Gastrocnemius medialis (tissue), 4 donors: Measurements from ENCODE around the gene IQSEC2. TPM values are rescaled to one million over a fixed set of nuclear protein-coding genes. Genes with fewer than 3 reads are reported as not detected.

ENCODE experiments used
- ATAC-seq, 2 donors: fragments of 150-250 bp; one replicate each; pipeline ENCODE4 v1.9.1; 2016
- DNase-seq, 2 donors: peaks; one replicate each; pipeline ENCODE4 v3.0.0-alpha.2; 2019
- H3K27ac ChIP-seq, 4 donors: fragments of 200-600 bp; sonication (generic); 1 replicate in 1 of 4; 2 replicates in 3 of 4; pipeline ENCODE4 v1.5.1; 2016 to 2018; ENCODE audit warnings: mild to moderate bottlenecking in 2 of 4, moderate library complexity in 1 of 4
- H3K27me3 ChIP-seq, 3 donors: fragments of 200-600 bp; sonication (generic) in 2 of 3; 1 replicate in 1 of 3; 2 replicates in 2 of 3; pipeline versions ENCODE4 v1.5.1 to v1.6.0; 2016 to 2019; ENCODE audit warnings: mild to moderate bottlenecking in 1 of 3, moderate library complexity in 1 of 3
- H3K36me3 ChIP-seq, 2 donors: fragments of 200-600 bp; sonication (generic) in 1 of 2; one replicate each; pipeline ENCODE4 v1.5.1; 2017 to 2018
- H3K4me1 ChIP-seq, 2 donors: fragments of 200-600 bp; sonication (generic) in 1 of 2; one replicate each; pipeline ENCODE4 v1.5.1; 2016 to 2017; ENCODE audit warnings: mild to moderate bottlenecking in 2 of 2
- H3K4me3 ChIP-seq, 4 donors: fragments of 200-600 bp; sonication (generic) in 3 of 4; 1 replicate in 1 of 4; 2 replicates in 3 of 4; pipeline ENCODE4 v1.5.1; 2016 to 2019; ENCODE audit warnings: mild to moderate bottlenecking in 2 of 4
- H3K9me3 ChIP-seq, 3 donors: fragments of 200-600 bp; sonication (generic) in 2 of 3; 1 replicate in 1 of 3; 2 replicates in 2 of 3; pipeline ENCODE4 v1.5.1; 2016 to 2019
- POLR2A ChIP-seq, 2 donors: fragments of 450-650 bp; IDR thresholded peaks; one replicate each; pipeline ENCODE4 v1.6.1; 2017; ENCODE audit warnings: antibody characterized with exemption in 2 of 2, mild to moderate bottlenecking in 2 of 2, moderate library complexity in 2 of 2
- in situ Hi-C, 4 donors: fragments of 200-750 bp; cut with MboI; loops; one replicate each; pipeline versions ENCODE4 v1.15.0 to v1.8.0; 2017; ENCODE audit warnings: low sequenced_read_pairs in 4 of 4
- intact Hi-C: fragments of 100-400 bp; cut with DNase I; formaldehyde crosslinking; loops from one replicate; pipeline ENCODE4 v1.15.1; 2023; ENCODE audit warnings: low total_unique reads
- total RNA-seq, 4 donors: library from RNA; depleted of rRNA; stranded (reverse); fragments of >200 nt; gene quantifications; one replicate each; pipeline versions ENCODE4 v1.1.0 to v1.2.3, GENCODE V29; 2016
- TF ChIP-seq, protein P1 (sequence below), 5 experiments: fragments of 450-650 bp in 3 of 5; fragments of 200-600 bp in 2 of 5; sonication (generic) in 2 of 5; IDR thresholded peaks in 4 of 5; conservative IDR thresholded peaks in 1 of 5; 1 replicate in 4 of 5; 2 replicates in 1 of 5; pipeline ENCODE4 v1.5.1; 2016 to 2019; ENCODE audit warnings: antibody characterized with exemption in 5 of 5, mild to moderate bottlenecking in 3 of 5, moderate library complexity in 3 of 5

Gene IQSEC2
- total RNA-seq, 4 donors from 2014 or later = 59.2 to 127 (median 73.9) TPM

DNA sequence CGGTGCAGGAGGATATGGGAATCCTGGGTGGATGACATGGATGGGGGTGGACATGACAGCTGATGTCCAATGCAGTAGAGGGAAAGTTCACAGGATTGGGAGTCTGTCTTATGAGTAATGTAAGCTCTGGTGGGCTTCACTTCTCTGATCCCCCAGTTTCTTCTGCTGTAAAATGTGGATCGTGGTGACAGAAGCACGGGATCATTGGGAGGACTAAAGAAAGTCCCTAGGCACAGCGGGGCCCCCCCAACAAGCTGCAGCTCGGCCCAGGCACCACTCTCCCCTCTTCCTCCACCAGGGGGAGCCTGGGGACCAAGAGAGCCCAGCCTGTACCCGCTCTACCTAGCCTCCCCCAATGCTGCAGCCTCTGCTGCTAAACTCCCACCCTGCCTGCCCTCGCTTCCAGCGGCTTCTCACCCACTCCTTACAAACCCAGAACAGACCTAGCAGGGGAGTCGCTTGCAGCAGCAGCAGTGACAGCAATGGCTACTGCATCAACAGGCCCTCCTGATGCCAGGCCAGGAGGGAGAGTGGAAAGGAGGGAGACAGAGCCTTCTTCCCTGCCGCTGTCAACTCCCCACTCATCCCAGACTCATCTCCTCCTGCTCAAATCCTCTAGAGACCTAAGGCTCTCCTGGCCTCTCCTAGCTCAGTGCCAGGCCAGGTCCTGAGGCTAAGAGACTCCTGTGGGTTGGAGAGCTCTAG is 36.1 kb upstream of the IQSEC2 start:
- in situ Hi-C loops = loop anchor here in 3 of 4 donors (10.0 to 25.0 kb wide), 2 partner anchors 107 to 120 kb away; partner anchors contain the start of genes HSD17B10 (in 2 of the 3), RIBC1 (in 1 of the 3) and SMC1A (in 1 of the 3)
- DNase-seq (peak in 1 of 2 donors; percentile 48), ATAC-seq (peak in 1 of 2 donors; percentile 57)
- Histone ChIP-seq H3K36me3 (no peaks in the 10 kb centered on the region), H3K27me3 (peaks cover 0 to 28% (median 24%) of the 10 kb centered on the region in 3 donors), H3K4me1 (peaks cover 0 to 6% of the 10 kb centered on the region in 2 donors), H3K27ac (no peak overlapping the region), H3K9me3 (no peaks in the 10 kb centered on the region), H3K4me3 (peak overlapping the region in 2 of 4 donors; percentile 27 to 68)
- TF ChIP-seq, protein P1, sequence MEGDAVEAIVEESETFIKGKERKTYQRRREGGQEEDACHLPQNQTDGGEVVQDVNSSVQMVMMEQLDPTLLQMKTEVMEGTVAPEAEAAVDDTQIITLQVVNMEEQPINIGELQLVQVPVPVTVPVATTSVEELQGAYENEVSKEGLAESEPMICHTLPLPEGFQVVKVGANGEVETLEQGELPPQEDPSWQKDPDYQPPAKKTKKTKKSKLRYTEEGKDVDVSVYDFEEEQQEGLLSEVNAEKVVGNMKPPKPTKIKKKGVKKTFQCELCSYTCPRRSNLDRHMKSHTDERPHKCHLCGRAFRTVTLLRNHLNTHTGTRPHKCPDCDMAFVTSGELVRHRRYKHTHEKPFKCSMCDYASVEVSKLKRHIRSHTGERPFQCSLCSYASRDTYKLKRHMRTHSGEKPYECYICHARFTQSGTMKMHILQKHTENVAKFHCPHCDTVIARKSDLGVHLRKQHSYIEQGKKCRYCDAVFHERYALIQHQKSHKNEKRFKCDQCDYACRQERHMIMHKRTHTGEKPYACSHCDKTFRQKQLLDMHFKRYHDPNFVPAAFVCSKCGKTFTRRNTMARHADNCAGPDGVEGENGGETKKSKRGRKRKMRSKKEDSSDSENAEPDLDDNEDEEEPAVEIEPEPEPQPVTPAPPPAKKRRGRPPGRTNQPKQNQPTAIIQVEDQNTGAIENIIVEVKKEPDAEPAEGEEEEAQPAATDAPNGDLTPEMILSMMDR (IDR thresholded peaks at IDR 0.05 in 4 of 5, conservative IDR thresholded peaks at IDR 0.05 in 1 of 5) = peak; percentile 24 to 84 (median 75)
- TF ChIP-seq POLR2A (IDR thresholded peaks at IDR 0.05) = no peak
- intact Hi-C loops = loop anchor here (2.0 kb wide), 1 partner anchor 13 kb away; no protein-coding TSS in a partner anchor

GRCh38 chrX:53316860-53317237 is 35.5 kb upstream of the IQSEC2 start:
- no peaks in the 10 kb centered on the region for H3K36me3 ChIP-seq
- H3K27me3 ChIP-seq = peaks cover 0 to 23% (median 20%) of the 10 kb centered on the region in 3 donors
- no peak overlapping the region for H3K27ac ChIP-seq
- no peaks in the 10 kb centered on the region for H3K9me3 ChIP-seq
- in situ Hi-C loops (loop anchor here in 3 of 4 donors (10.0 to 25.0 kb wide), 2 partner anchors 108 to 120 kb away; partner anchors contain the start of genes HSD17B10 (in 2 of the 3), RIBC1 (in 1 of the 3) and SMC1A (in 1 of the 3)), intact Hi-C loops (loop anchor here (2.0 kb wide), 1 partner anchor 14 kb away; no protein-coding TSS in a partner anchor)
- H3K4me1 ChIP-seq = peaks cover 0 to 6% of the 10 kb centered on the region in 2 donors
- ATAC-seq (no peak), DNase-seq (no peak)
- no peak overlapping the region for H3K4me3 ChIP-seq
- no peak for TF ChIP-seq POLR2A (IDR thresholded peaks at IDR 0.05)
- TF ChIP-seq, protein P1 (IDR thresholded peaks at IDR 0.05 in 4 of 5, conservative IDR thresholded peaks at IDR 0.05 in 1 of 5) = no peak

DNA sequence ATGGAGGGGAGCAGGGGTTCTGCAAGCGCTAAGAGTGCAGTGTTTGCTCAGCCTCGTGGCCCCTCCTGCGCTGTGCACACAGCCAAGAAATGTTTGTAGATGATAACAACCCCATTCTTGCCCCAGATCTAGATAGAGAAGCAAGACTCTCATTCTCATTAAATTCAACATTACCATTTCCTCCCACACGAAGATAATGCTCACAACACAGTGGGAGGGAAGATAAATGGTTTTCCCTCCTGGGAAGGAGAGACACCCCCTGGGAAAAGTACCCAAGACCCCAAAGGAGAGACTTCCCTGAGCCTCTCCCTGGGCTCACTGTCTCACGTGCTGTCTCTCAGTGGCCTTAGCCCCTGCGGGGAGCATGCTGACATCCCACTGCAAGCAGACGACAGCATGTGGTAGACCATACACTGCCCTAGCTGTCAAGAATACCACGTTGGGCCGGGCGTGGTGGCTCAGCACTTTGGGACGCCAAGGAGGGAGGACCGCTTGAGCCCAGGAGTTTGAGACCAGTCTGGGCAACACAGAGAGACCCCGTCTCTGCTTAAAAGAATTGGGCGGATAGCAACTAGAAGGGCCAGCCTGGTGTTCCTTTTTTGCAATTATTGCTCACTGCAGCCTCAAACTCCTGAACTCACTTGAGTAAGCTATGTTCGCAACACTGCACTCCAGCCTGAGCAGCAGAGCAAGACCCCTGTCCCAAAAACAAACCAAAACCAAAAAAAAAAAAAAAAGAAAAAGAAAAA is 34.9 kb upstream of the IQSEC2 start:
- Histone ChIP-seq H3K9me3 (no peaks in the 10 kb centered on the region), H3K27ac (no peak overlapping the region), H3K36me3 (no peaks in the 10 kb centered on the region), H3K4me3 (no peak overlapping the region), H3K4me1 (peaks cover 0 to 6% of the 10 kb centered on the region in 2 donors), H3K27me3 (peaks cover 0 to 21% (median 16%) of the 10 kb centered on the region in 3 donors)
- in situ Hi-C loops (loop anchor here in 3 of 4 donors (10.0 to 25.0 kb wide), 2 partner anchors 109 to 121 kb away; partner anchors contain the start of genes HSD17B10 (in 2 of the 3), RIBC1 (in 1 of the 3) and SMC1A (in 1 of the 3)), intact Hi-C loops (loop anchor here (2.0 kb wide), 1 partner anchor 15 kb away; no protein-coding TSS in a partner anchor)
- no peak for TF ChIP-seq POLR2A (IDR thresholded peaks at IDR 0.05)
- TF ChIP-seq, protein P1 (IDR thresholded peaks at IDR 0.05 in 4 of 5, conservative IDR thresholded peaks at IDR 0.05 in 1 of 5) = no peak
- ATAC-seq (no peak), DNase-seq (no peak)

DNA sequence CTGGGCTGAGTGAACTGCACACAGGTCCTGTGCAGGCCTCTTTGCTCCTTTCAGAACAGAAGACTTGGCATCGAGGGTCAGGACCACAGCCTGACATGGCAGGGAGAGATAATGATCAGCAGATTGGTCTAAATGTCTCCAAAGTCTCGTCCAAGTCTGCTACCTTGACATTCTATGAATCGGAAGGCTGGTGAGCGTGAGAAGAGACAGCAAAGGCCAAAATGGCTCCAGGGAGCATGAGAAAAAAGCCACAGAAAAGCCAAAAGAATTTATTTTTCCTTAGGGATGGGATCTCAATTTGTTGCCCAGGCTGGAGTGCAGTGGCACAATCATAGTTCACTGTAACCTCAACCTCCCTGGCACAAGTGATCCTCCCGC is 32.3 kb upstream of the IQSEC2 start:
- no peak overlapping the region for H3K27ac ChIP-seq
- no peak overlapping the region for H3K4me3 ChIP-seq
- DNase-seq (no peak), ATAC-seq (no peak)
- peaks cover 0 to 1% (median 0%) of the 10 kb centered on the region in 3 donors for H3K27me3 ChIP-seq
- in situ Hi-C loops (loop anchor here (5.0 to 25.0 kb wide), 3 partner anchors 111 to 124 kb away; partner anchors contain the start of genes HSD17B10 (in 2 of the 4), RIBC1 (in 1 of the 4) and SMC1A (in 1 of the 4)), intact Hi-C loops (loop anchor here (2.0 kb wide), 1 partner anchor 123 kb away; no protein-coding TSS in a partner anchor)
- H3K36me3 ChIP-seq = no peaks in the 10 kb centered on the region
- TF ChIP-seq, protein P1 (IDR thresholded peaks at IDR 0.05 in 4 of 5, conservative IDR thresholded peaks at IDR 0.05 in 1 of 5) = no peak
- TF ChIP-seq POLR2A (IDR thresholded peaks at IDR 0.05) = no peak
- H3K9me3 ChIP-seq = no peaks in the 10 kb centered on the region
- H3K4me1 ChIP-seq = no peaks in the 10 kb centered on the region
